ENCODE data around the gene HECTD4.
A peak's percentile ranks its signal among the peaks of the same experiment; 100 is the strongest.
"Not testable (repeated sequence)": the region's sequence is repeated elsewhere in the genome, so short reads cannot be mapped to it uniquely, and the experiment has no call there.

HECTD4 gene

GRCh38 chr12:112419297-112420133 lies 37.3 kb upstream of the HECTD4 start:
- H3K9ac ChIP-seq (ENCODE audit: low read depth, low read length), result peak overlapping the region; percentile 93
- H3K4me1 ChIP-seq (ENCODE audit: control insufficient read depth, insufficient read depth, low read length), result peaks cover 5% of the 10 kb centered on the region; the same call in 1 of the 2 replicates
- no peaks in the 10 kb centered on the region for H3K36me3 ChIP-seq (ENCODE audit: control insufficient read depth, insufficient read depth, low read length)
- no peaks in the 10 kb centered on the region for H3K9me3 ChIP-seq (ENCODE audit: control insufficient read depth, insufficient read depth, low read length)
- peak overlapping the region; percentile 98 for H3K27ac ChIP-seq (ENCODE audit: low read depth, low read length)
- H3K4me3 ChIP-seq (ENCODE audit: low read depth, low read length), result peak overlapping the region; percentile 100
- no peaks in the 10 kb centered on the region for H3K27me3 ChIP-seq (ENCODE audit: control insufficient read depth, insufficient read depth, low read length)

DNA sequence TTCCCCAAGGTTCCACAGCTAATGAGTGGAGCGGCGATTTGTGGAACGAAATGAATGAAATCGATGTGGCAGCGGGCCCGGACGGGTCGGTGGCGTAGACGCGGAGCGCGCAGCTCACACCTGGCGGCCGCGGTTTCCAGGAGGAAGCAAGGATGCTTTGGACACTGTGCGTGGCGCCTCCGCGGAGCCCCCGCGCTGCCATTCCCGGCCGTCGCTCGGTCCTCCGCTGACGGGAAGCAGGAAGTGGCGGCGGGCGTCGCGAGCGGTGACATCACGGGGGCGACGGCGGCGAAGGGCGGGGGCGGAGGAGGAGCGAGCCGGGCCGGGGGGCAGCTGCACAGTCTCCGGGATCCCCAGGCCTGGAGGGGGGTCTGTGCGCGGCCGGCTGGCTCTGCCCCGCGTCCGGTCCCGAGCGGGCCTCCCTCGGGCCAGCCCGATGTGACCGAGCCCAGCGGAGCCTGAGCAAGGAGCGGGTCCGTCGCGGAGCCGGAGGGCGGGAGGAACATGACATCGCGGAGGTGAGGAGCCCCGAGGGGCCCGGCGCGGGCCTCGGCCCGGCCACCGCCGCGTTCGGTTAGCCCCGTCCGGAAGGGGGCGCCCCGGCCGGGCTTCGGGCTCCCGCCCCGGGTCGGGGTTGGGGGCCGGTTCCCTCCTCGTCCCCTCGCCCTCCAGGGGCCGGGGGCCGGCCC lies 36.5 kb upstream of the HECTD4 start, which contains the start of gene PTPN11:
Gene PTPN11 (plus strand): TSS at position 340 of the 689 bp plus-strand sequence. CDS start 165 bp downstream, at position 505.
- Histone ChIP-seq H3K27me3 (ENCODE audit: control insufficient read depth, insufficient read depth, low read length) (no peaks in the 10 kb centered on the region), H3K27ac (ENCODE audit: low read depth, low read length) (peak within 1 kb of the TSS; percentile 98), H3K9me3 (ENCODE audit: control insufficient read depth, insufficient read depth, low read length) (no peaks in the 10 kb centered on the region), H3K4me1 (ENCODE audit: control insufficient read depth, insufficient read depth, low read length) (peaks cover 5% of the 10 kb centered on the region; the same call in 1 of the 2 replicates), H3K4me3 (ENCODE audit: low read depth, low read length) (peak within 1 kb of the TSS; percentile 100), H3K9ac (ENCODE audit: low read depth, low read length) (peak within 1 kb of the TSS; percentile 93), H3K36me3 (ENCODE audit: control insufficient read depth, insufficient read depth, low read length) (no peaks in the 10 kb centered on the region)

DNA sequence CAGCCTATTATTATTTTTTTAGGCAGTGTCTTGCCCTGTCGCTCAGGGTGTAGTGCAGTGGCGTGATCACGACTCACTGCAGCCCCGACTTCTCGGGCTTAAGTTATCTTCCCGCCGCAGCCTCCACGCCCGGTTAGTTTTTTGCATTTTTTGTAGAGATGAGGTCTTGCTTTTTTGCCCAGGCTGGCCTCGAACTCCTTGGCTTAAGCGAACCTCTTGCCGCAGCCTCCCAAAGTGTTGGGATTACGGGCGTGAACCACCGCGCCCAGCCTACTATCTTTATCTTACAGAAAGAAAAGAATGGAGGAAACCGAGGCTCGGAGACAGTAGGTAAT lies 36.0 kb upstream of the HECTD4 start:
- H3K27me3 ChIP-seq (ENCODE audit: control insufficient read depth, insufficient read depth, low read length), result no peaks in the 10 kb centered on the region
- H3K9ac ChIP-seq (ENCODE audit: low read depth, low read length), result peak overlapping the region; percentile 93
- H3K9me3 ChIP-seq (ENCODE audit: control insufficient read depth, insufficient read depth, low read length), result no peaks in the 10 kb centered on the region
- peak overlapping the region; percentile 98 for H3K27ac ChIP-seq (ENCODE audit: low read depth, low read length)
- no peaks in the 10 kb centered on the region for H3K36me3 ChIP-seq (ENCODE audit: control insufficient read depth, insufficient read depth, low read length)
- peak overlapping the region; percentile 100 for H3K4me3 ChIP-seq (ENCODE audit: low read depth, low read length)
- H3K4me1 ChIP-seq (ENCODE audit: control insufficient read depth, insufficient read depth, low read length), result peaks cover 5% of the 10 kb centered on the region; the same call in 1 of the 2 replicates

DNA sequence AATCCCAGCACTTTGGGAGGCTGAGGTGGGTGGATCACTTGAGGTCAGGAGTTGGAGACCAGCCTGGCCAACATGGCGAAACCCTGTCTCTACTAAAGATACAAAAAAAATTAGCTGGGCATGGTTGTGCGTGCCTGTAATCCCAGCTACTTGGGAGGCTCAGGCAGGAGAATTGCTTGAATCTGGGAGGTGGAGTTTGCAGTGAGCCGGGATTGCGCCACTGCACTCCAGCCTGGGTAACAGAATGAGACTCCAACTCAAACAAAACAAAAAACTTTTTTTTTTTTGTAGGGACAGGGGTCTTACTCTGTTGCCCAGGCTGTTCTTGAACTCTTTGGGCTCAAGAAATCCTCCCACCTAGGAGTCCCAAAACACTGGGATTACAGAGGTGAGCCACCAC lies 33.2 kb upstream of the HECTD4 start:
- H3K4me3 ChIP-seq (ENCODE audit: low read depth, low read length); H3K36me3 ChIP-seq (ENCODE audit: control insufficient read depth, insufficient read depth, low read length); H3K9me3 ChIP-seq (ENCODE audit: control insufficient read depth, insufficient read depth, low read length); H3K27ac ChIP-seq (ENCODE audit: low read depth, low read length); H3K9ac ChIP-seq (ENCODE audit: low read depth, low read length); H3K27me3 ChIP-seq (ENCODE audit: control insufficient read depth, insufficient read depth, low read length); H3K4me1 ChIP-seq (ENCODE audit: control insufficient read depth, insufficient read depth, low read length): not testable (repeated sequence)

DNA sequence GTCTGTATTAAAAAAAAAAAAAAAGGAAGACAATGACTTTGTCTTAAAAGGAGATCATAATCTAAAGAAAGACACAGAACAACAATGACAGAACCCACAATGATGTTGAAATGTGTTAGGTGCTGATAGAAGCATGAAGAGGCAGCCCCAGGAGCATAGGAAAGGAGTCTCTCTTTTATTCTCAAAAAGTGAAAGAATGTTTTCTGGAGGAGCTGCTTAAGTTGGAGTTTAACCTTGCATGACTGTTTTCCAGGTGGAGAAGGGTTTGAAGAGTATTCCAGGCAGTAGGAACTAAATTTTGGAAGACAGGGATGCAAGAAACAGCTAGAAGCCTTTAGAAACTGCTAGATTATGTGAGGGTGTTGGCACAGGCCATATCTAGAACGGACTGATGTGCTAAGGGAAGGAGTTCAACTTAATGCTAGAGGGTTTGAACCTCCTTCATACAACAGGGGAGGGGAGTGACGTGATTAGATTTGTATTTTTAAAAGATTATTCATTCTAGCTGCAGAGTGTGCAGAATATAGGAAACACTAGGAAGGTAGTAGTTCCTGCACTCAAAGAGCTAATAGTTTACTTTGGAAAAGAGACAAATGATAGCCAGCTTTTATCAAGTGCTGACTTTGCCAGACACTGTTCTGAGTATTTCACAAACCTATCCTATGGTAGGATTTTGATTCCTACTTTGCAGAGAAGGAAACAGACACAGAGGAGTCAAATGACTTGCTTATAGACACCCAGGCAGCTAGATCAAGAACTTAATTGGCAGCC lies 31.8 kb upstream of the HECTD4 start:
- no peak overlapping the region for H3K27ac ChIP-seq (ENCODE audit: low read depth, low read length)
- H3K9ac ChIP-seq (ENCODE audit: low read depth, low read length), result no peak overlapping the region
- H3K27me3 ChIP-seq (ENCODE audit: control insufficient read depth, insufficient read depth, low read length), result no peaks in the 10 kb centered on the region
- no peak overlapping the region for H3K4me3 ChIP-seq (ENCODE audit: low read depth, low read length)
- H3K4me1 ChIP-seq (ENCODE audit: control insufficient read depth, insufficient read depth, low read length), result no peaks in the 10 kb centered on the region
- no peaks in the 10 kb centered on the region for H3K36me3 ChIP-seq (ENCODE audit: control insufficient read depth, insufficient read depth, low read length)
- no peaks in the 10 kb centered on the region for H3K9me3 ChIP-seq (ENCODE audit: control insufficient read depth, insufficient read depth, low read length)

GRCh38 chr12:112409906-112410244 lies 27.6 kb upstream of the HECTD4 start:
- Histone ChIP-seq H3K36me3 (ENCODE audit: control insufficient read depth, insufficient read depth, low read length) (peaks cover 40% of the 10 kb centered on the region), H3K27ac (ENCODE audit: low read depth, low read length) (no peak overlapping the region), H3K4me3 (ENCODE audit: low read depth, low read length) (no peak overlapping the region)

GRCh38 chr12:112409064-112409905 lies 27.1 kb upstream of the HECTD4 start, which contains the start of gene RPL6:
Gene RPL6, minus strand, starts transcription at chr12:112409605. Its CDS starts 949 bp downstream, at chr12:112408656.
- no peaks in the 10 kb centered on the region for H3K9me3 ChIP-seq (ENCODE audit: control insufficient read depth, insufficient read depth, low read length)
- H3K27ac ChIP-seq (ENCODE audit: low read depth, low read length), result peak within 1 kb of the TSS; percentile 99
- peak within 1 kb of the TSS; percentile 98 for H3K9ac ChIP-seq (ENCODE audit: low read depth, low read length)
- H3K4me3 ChIP-seq (ENCODE audit: low read depth, low read length), result peak within 1 kb of the TSS; percentile 99
- no peaks in the 10 kb centered on the region for H3K27me3 ChIP-seq (ENCODE audit: control insufficient read depth, insufficient read depth, low read length)
- peaks cover 3% of the 10 kb centered on the region; the same call in 1 of the 2 replicates for H3K4me1 ChIP-seq (ENCODE audit: control insufficient read depth, insufficient read depth, low read length)
- H3K36me3 ChIP-seq (ENCODE audit: control insufficient read depth, insufficient read depth, low read length), result peaks cover 46% of the 10 kb centered on the region

More at GRCh38 chr12:112409906-112410244, 27.6 kb upstream of the HECTD4 start:
- Histone ChIP-seq H3K4me1 (ENCODE audit: control insufficient read depth, insufficient read depth, low read length) (peaks cover 3% of the 10 kb centered on the region; the same call in 1 of the 2 replicates), H3K9me3 (ENCODE audit: control insufficient read depth, insufficient read depth, low read length) (no peaks in the 10 kb centered on the region), H3K9ac (ENCODE audit: low read depth, low read length) (no peak overlapping the region), H3K27me3 (ENCODE audit: control insufficient read depth, insufficient read depth, low read length) (no peaks in the 10 kb centered on the region)

DNA sequence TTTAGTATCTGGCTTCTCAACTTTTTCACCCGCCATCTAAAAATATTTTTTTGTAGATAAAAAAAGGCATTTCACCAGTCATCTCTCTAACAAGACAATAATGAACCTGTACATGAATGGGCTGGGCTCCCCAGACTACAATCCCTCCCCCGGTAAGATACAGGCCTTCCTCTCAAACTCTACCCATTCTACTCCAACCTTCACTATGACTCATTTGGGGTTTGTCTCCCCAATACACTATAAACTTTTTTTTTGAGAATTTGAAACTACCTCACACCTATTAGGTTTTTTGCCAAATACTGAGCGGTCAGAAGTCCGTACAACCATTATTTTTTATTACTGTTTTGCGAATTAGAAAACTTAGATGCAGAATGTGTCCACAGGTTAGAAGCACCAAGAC lies 26.4 kb upstream of the HECTD4 start:
- Histone ChIP-seq H3K9me3 (ENCODE audit: control insufficient read depth, insufficient read depth, low read length) (no peaks in the 10 kb centered on the region), H3K27ac (ENCODE audit: low read depth, low read length) (peak overlapping the region; percentile 99), H3K27me3 (ENCODE audit: control insufficient read depth, insufficient read depth, low read length) (no peaks in the 10 kb centered on the region), H3K4me3 (ENCODE audit: low read depth, low read length) (peak overlapping the region; percentile 99), H3K4me1 (ENCODE audit: control insufficient read depth, insufficient read depth, low read length) (peaks cover 3% of the 10 kb centered on the region; the same call in 1 of the 2 replicates), H3K36me3 (ENCODE audit: control insufficient read depth, insufficient read depth, low read length) (peaks cover 50% of the 10 kb centered on the region), H3K9ac (ENCODE audit: low read depth, low read length) (peak overlapping the region; percentile 98)

DNA sequence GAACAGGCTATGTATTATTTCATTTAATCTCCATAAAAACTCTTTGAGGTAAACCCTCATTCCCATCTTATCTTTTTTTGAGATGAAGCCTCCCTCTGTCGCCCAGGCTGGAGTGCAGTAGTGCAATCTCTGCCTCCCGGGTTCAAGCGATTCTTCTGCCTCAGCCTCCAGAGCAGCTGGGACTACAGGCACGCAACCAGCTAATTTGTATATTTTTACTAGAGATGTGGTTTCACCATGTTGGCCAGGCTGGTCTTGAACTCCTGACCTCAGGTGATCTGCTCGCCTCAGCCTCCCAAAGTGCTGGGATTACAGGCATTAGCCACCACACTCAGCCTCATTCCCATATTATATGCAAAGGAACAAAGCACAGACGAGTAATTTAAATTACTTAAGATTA lies 25.5 kb upstream of the HECTD4 start:
- not testable (repeated sequence) for H3K9me3 ChIP-seq (ENCODE audit: control insufficient read depth, insufficient read depth, low read length); H3K9ac ChIP-seq (ENCODE audit: low read depth, low read length); H3K4me1 ChIP-seq (ENCODE audit: control insufficient read depth, insufficient read depth, low read length); H3K27me3 ChIP-seq (ENCODE audit: control insufficient read depth, insufficient read depth, low read length)
- peaks cover 50% of the 10 kb centered on the region for H3K36me3 ChIP-seq (ENCODE audit: control insufficient read depth, insufficient read depth, low read length)
- H3K4me3 ChIP-seq (ENCODE audit: low read depth, low read length), result peak overlapping the region; percentile 99
- peak overlapping the region; percentile 99 for H3K27ac ChIP-seq (ENCODE audit: low read depth, low read length)
